Measurements from ENCODE around the gene COL20A1.
A peak's percentile ranks its signal among the peaks of the same experiment; 100 is the strongest.

- no peak for TF ChIP-seq CTCF (IDR thresholded peaks at IDR 0.05; ENCODE audit: low read depth, low read length)
- peak; percentile 28 for TF ChIP-seq POLR2A (IDR thresholded peaks at IDR 0.05; ENCODE audit: extremely low read depth, insufficient read length)
These were observed 8.9 kb upstream of the COL20A1 start for GRCh38 chr20:63284083-63284440.

Data from NB4 (cell line).